ENCODE measurements around the gene TMEM69. TPM values are rescaled to one million over a fixed set of nuclear protein-coding genes. Genes with fewer than 3 reads are reported as not detected.

Gene TMEM69
- total and polyA plus RNA-seq, 10 of the 15 experiments (the other 5 are each of a cell fraction or from before 2014, with no cell fraction given), result 44.6 to 162 (median 88.8) TPM

DNA sequence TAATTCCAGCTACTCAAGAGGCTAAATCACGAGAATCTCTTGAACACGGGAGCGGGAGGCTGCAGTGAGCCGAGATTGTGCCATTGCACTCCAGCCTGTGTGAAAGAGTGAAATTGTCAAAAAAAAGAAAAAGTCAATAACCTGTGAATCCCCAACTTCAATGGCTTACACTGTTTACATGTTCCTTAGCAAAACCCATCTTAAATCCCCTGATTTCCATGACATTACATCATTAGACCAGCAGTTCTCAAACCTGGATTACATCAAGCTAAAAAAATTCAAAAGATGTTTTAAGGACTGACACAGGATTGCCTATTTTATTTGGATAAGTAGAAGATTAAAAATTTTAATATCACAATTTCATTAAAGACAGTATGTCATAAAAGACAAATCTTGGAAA is 14.0 kb upstream of the TMEM69 start:
- H4K20me1 ChIP-seq (ENCODE audit: control insufficient read depth, insufficient read depth), result no peaks in the 10 kb centered on the region; the same call in 1 of the 2 replicates
- no peak for FAIRE-seq

More for the DNA sequence above, 14.0 kb upstream of the TMEM69 start:
- in situ Hi-C loops (cut with MboI) (no loop called here), intact Hi-C loops (cut with micrococcal nuclease; ENCODE audit: unreplicated experiment) (no loop called here)
- ChIA-PET SMC1A (ENCODE audit: uncharacterized antibody, unreplicated experiment) (interaction anchor here (0.9 to 1.8 kb wide), 2 partner anchors 12 to 30 kb away, joined by 3 to 10 read pairs; partner anchors contain the start of gene GPBP1L1), POLR2A (interaction anchor here (0.7 to 1.4 kb wide), 5 partner anchors 10 to 166 kb away, joined by 3 to 15 read pairs (median 4); no protein-coding TSS in a partner anchor), RAD21 (ENCODE audit: unreplicated experiment) (no interaction called here), CTCF (interaction anchor here (1.8 kb wide), 1 partner anchor 17 kb away, joined by 5 read pairs; no protein-coding TSS in a partner anchor)
- Histone ChIP-seq H3K27ac (ENCODE audit: control insufficient read depth, insufficient read depth) (no peak overlapping the region), H3K79me2 (ENCODE audit: control insufficient read depth, insufficient read depth, low read length) (peaks cover 84% of the 10 kb centered on the region), H3K9ac (ENCODE audit: control insufficient read depth, insufficient read depth, low read length) (no peak overlapping the region), H3K36me3 (ENCODE audit: control insufficient read depth in 2 of 2, insufficient read depth in 2 of 2, low read length in 1 of 2) (peaks cover 0 to 6% of the 10 kb centered on the region in 2 experiments), H3K9me3 (replicated peaks; ENCODE audit: control insufficient read depth, insufficient read depth, low read length) (no peaks in the 10 kb centered on the region), H3K4me2 (ENCODE audit: control insufficient read depth, insufficient read depth) (no peak overlapping the region), H3K4me3 (no peak overlapping the region), H3K4me1 (ENCODE audit: control insufficient read depth, insufficient read depth, low read length) (no peaks in the 10 kb centered on the region), H2AFZ (ENCODE audit: control insufficient read depth, low read depth, low read length) (no peak overlapping the region), H3K27me3 (replicated peaks in 1 of 2; ENCODE audit: control insufficient read depth in 2 of 2, insufficient read depth in 2 of 2, low read length in 1 of 2) (no peaks in the 10 kb centered on the region)
- 98% methylated on average over 4 of the region's 4 CpGs for WGBS (ENCODE audit: insufficient coverage, insufficient replicate concordance, low lambda C conversion rate, missing lambda C conversion rate)
- ATAC-seq (no peak), DNase-seq (ENCODE audit: low read depth, low spot score) (no peak)
- TF ChIP-seq POLR2AphosphoS5 (IDR thresholded peaks at IDR 0.05; ENCODE audit: low read length) (no peak), NR2F1 (conservative IDR thresholded peaks at IDR 0.05) (no peak), RFX5 (IDR thresholded peaks at IDR 0.05; ENCODE audit: low read depth, low read length) (no peak), SP1 (IDR thresholded peaks at IDR 0.05; ENCODE audit: low read depth, low read length) (no peak), ASH2L (IDR thresholded peaks at IDR 0.05; ENCODE audit: borderline replicate concordance, low read depth) (no peak), HDAC2 (IDR thresholded peaks at IDR 0.05) (no peak), CBFB (IDR thresholded peaks at IDR 0.05; ENCODE audit: low read depth) (no peak), MEF2B (IDR thresholded peaks at IDR 0.05; ENCODE audit: partially characterized antibody, poor library complexity, severe bottlenecking) (no peak), EP300 (IDR thresholded peaks at IDR 0.05; ENCODE audit: borderline replicate concordance in 1 of 2, control insufficient read depth in 1 of 2, low read depth in 2 of 2, low read length in 2 of 2) (no peak), FOXM1 (IDR thresholded peaks at IDR 0.05; ENCODE audit: low read depth, low read length) (no peak), EGR1 (IDR thresholded peaks at IDR 0.05; ENCODE audit: borderline replicate concordance in 1 of 2, low read depth in 2 of 2, low read length in 2 of 2) (no peak)
- TF ChIP-seq, protein P1, sequence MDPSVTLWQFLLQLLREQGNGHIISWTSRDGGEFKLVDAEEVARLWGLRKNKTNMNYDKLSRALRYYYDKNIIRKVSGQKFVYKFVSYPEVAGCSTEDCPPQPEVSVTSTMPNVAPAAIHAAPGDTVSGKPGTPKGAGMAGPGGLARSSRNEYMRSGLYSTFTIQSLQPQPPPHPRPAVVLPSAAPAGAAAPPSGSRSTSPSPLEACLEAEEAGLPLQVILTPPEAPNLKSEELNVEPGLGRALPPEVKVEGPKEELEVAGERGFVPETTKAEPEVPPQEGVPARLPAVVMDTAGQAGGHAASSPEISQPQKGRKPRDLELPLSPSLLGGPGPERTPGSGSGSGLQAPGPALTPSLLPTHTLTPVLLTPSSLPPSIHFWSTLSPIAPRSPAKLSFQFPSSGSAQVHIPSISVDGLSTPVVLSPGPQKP (IDR thresholded peaks at IDR 0.05; ENCODE audit: low read depth, low read length), result no peak
- TF ChIP-seq, protein P2, sequence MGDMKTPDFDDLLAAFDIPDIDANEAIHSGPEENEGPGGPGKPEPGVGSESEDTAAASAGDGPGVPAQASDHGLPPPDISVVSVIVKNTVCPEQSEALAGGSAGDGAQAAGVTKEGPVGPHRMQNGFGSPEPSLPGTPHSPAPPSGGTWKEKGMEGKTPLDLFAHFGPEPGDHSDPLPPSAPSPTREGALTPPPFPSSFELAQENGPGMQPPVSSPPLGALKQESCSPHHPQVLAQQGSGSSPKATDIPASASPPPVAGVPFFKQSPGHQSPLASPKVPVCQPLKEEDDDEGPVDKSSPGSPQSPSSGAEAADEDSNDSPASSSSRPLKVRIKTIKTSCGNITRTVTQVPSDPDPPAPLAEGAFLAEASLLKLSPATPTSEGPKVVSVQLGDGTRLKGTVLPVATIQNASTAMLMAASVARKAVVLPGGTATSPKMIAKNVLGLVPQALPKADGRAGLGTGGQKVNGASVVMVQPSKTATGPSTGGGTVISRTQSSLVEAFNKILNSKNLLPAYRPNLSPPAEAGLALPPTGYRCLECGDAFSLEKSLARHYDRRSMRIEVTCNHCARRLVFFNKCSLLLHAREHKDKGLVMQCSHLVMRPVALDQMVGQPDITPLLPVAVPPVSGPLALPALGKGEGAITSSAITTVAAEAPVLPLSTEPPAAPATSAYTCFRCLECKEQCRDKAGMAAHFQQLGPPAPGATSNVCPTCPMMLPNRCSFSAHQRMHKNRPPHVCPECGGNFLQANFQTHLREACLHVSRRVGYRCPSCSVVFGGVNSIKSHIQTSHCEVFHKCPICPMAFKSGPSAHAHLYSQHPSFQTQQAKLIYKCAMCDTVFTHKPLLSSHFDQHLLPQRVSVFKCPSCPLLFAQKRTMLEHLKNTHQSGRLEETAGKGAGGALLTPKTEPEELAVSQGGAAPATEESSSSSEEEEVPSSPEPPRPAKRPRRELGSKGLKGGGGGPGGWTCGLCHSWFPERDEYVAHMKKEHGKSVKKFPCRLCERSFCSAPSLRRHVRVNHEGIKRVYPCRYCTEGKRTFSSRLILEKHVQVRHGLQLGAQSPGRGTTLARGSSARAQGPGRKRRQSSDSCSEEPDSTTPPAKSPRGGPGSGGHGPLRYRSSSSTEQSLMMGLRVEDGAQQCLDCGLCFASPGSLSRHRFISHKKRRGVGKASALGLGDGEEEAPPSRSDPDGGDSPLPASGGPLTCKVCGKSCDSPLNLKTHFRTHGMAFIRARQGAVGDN (IDR thresholded peaks at IDR 0.05), result no peak
- TF ChIP-seq, protein P3, sequence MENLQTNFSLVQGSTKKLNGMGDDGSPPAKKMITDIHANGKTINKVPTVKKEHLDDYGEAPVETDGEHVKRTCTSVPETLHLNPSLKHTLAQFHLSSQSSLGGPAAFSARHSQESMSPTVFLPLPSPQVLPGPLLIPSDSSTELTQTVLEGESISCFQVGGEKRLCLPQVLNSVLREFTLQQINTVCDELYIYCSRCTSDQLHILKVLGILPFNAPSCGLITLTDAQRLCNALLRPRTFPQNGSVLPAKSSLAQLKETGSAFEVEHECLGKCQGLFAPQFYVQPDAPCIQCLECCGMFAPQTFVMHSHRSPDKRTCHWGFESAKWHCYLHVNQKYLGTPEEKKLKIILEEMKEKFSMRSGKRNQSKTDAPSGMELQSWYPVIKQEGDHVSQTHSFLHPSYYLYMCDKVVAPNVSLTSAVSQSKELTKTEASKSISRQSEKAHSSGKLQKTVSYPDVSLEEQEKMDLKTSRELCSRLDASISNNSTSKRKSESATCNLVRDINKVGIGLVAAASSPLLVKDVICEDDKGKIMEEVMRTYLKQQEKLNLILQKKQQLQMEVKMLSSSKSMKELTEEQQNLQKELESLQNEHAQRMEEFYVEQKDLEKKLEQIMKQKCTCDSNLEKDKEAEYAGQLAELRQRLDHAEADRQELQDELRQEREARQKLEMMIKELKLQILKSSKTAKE (IDR thresholded peaks at IDR 0.05; ENCODE audit: low read depth, poor library complexity, severe bottlenecking), result no peak
- TF ChIP-seq, protein P4, sequence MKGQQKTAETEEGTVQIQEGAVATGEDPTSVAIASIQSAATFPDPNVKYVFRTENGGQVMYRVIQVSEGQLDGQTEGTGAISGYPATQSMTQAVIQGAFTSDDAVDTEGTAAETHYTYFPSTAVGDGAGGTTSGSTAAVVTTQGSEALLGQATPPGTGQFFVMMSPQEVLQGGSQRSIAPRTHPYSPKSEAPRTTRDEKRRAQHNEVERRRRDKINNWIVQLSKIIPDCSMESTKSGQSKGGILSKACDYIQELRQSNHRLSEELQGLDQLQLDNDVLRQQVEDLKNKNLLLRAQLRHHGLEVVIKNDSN (IDR thresholded peaks at IDR 0.05; ENCODE audit: borderline replicate concordance, extremely low read length, insufficient read depth, low read depth, low read length), result no peak
- no TSS peak for BruUV-seq (replicated peaks)
